HepG2 (cell line): Measurements from ENCODE around the gene ZNF804B. TPM values are rescaled to one million over a fixed set of nuclear protein-coding genes. Genes with fewer than 3 reads are reported as not detected.

Experiments
- ATAC-seq: fragments of 200-7000 bp; cut with Tn5 transposase; 3 replicates; pipeline ENCODE4 v1.9.1; 2020; ENCODE audit warnings: mild to moderate bottlenecking, moderate library complexity
- BruUV-seq: library from RNA; stranded (reverse); fragments of 400-500 nt; replicated peaks from 2 replicates; lab custom pipeline; 2021; lab: Mats Ljungman, UMichigan
- CTCF ChIA-PET: fragments of 300-600 bp; formaldehyde crosslinking; extraction: SDS; loops from one replicate; lab custom pipeline; 2021; ENCODE audit warnings: low total read pairs, inconsistent platforms, low intra/inter-chr PET ratio; lab: Yijun Ruan, JAX
- POLR2A ChIA-PET: fragments of 350-600 bp; sonication (Branson Sonifier 250); formaldehyde crosslinking; loops from one replicate; lab custom pipeline; 2020; ENCODE audit warnings: antibody characterized with exemption, inconsistent platforms; lab: Yijun Ruan, JAX
- DNase-seq: peaks from one replicate; pipeline ENCODE4 v3.0.0-alpha.2; 2015; ENCODE audit warnings: low spot score
- FAIRE-seq: peaks from 3 replicates; lab custom pipeline; 2011; peaks lifted over from hg19 to GRCh38; lab: Jason Lieb, UNC
- H2AFZ ChIP-seq: one replicate; pipeline ENCODE4 v1.6.1; 2011; ENCODE audit warnings: low read length, inconsistent platforms
- H3K27ac ChIP-seq: fragments of 300-600 bp; 3 replicates; pipeline ENCODE4 v1.8.0; 2011; ENCODE audit warnings: mixed run types, mild to moderate bottlenecking, mixed read lengths, low read length, inconsistent platforms; ENCODE audit not compliant: insufficient read depth; ENCODE audit errors: extremely low read length
- H3K27me3 ChIP-seq, 2 experiments: fragments of 200-600 bp in 1 of 2; 2 replicates in 1 of 2; 3 replicates in 1 of 2; pipeline versions ENCODE4 v1.6.0 to v1.8.0; 2011; ENCODE audit warnings: low read length in 2 of 2, mild to moderate bottlenecking in 2 of 2, moderate library complexity in 2 of 2, inconsistent platforms in 1 of 2; ENCODE audit not compliant: insufficient read depth in 2 of 2, control insufficient read depth in 1 of 2
- H3K36me3 ChIP-seq, 2 experiments: fragments of 200-600 bp in 1 of 2; replicated peaks in 1 of 2; 2 replicates in 1 of 2; 3 replicates in 1 of 2; pipeline versions ENCODE4 v1.5.1 to v1.8.0; 2011; ENCODE audit warnings: low read length in 2 of 2, inconsistent platforms in 1 of 2; ENCODE audit not compliant: insufficient read depth in 2 of 2, control insufficient read depth in 1 of 2
- H3K4me1 ChIP-seq: 2 replicates; pipeline ENCODE4 v1.5.1; 2012; ENCODE audit warnings: low read length, inconsistent platforms; ENCODE audit not compliant: insufficient read depth
- H3K4me2 ChIP-seq: 2 replicates; pipeline ENCODE4 v1.6.0; 2011; ENCODE audit warnings: low read depth, low read length, inconsistent platforms
- H3K4me3 ChIP-seq, 3 experiments: fragments of 200-600 bp in 1 of 3; sonication (generic), shearing (Covaris generic) in 1 of 3; replicated peaks in 1 of 3; 2 replicates each; pipeline ENCODE4 v1.5.1; 2011 to 2016; ENCODE audit warnings: low read length in 3 of 3, inconsistent platforms in 2 of 3, low read depth in 2 of 3, mild to moderate bottlenecking in 2 of 3, control low read depth in 1 of 3, mixed read lengths in 1 of 3; ENCODE audit not compliant: insufficient read depth in 1 of 3
- H3K79me2 ChIP-seq: one replicate; pipeline ENCODE4 v1.6.1; 2011; ENCODE audit warnings: low read length, inconsistent platforms; ENCODE audit not compliant: insufficient read depth
- H3K9ac ChIP-seq: 2 replicates; pipeline ENCODE4 v1.6.0; 2011; ENCODE audit warnings: mild to moderate bottlenecking, low read depth, low read length, inconsistent platforms; ENCODE audit not compliant: insufficient read depth
- H3K9me3 ChIP-seq: 2 replicates; pipeline ENCODE4 v1.5.1; 2012; ENCODE audit warnings: mild to moderate bottlenecking, low read length
- H4K20me1 ChIP-seq: 2 replicates; pipeline ENCODE4 v1.6.0; 2011; ENCODE audit warnings: inconsistent platforms, mild to moderate bottlenecking, low read length, moderate library complexity; ENCODE audit not compliant: insufficient read depth
- ATF3 ChIP-seq: sonication (generic); formaldehyde crosslinking; IDR thresholded peaks from 2 replicates; pipeline ENCODE4 v1.4.0; 2020; ENCODE audit warnings: missing genetic modification reagents
- IRF9 ChIP-seq: sonication (generic); formaldehyde crosslinking; IDR thresholded peaks from 2 replicates; pipeline ENCODE4 v1.8.0; 2022; ENCODE audit warnings: missing genetic modification reagents, mild to moderate bottlenecking, borderline replicate concordance
- KDM5B ChIP-seq: sonication (generic); formaldehyde crosslinking; IDR thresholded peaks from 2 replicates; pipeline ENCODE4 v1.4.0; 2020; ENCODE audit warnings: missing genetic modification reagents, mild to moderate bottlenecking, borderline replicate concordance
- MED1 ChIP-seq: sonication (generic); formaldehyde crosslinking; IDR thresholded peaks from 2 replicates; pipeline ENCODE4 v1.4.0; 2020; ENCODE audit warnings: missing genetic modification reagents
- MLX ChIP-seq: IDR thresholded peaks from 2 replicates; pipeline ENCODE4 v1.6.1; 2016
- NFATC3 ChIP-seq: sonication (generic); formaldehyde crosslinking; IDR thresholded peaks from 2 replicates; pipeline ENCODE4 v1.5.1; 2020; ENCODE audit warnings: mild to moderate bottlenecking, missing genetic modification reagents
- SRSF9 ChIP-seq: fragments of 200-400 bp; formaldehyde crosslinking; IDR thresholded peaks from 2 replicates; pipeline ENCODE4 v1.6.1; 2018; ENCODE audit warnings: borderline replicate concordance, mild to moderate bottlenecking, low read depth, low read length; ENCODE audit not compliant: insufficient read depth, poor library complexity, severe bottlenecking
- TEAD2 ChIP-seq: sonication (generic); formaldehyde crosslinking; IDR thresholded peaks from 2 replicates; pipeline ENCODE4 v1.9.0; 2021; ENCODE audit warnings: missing genetic modification reagents
- TERF1 ChIP-seq: sonication (generic); formaldehyde crosslinking; IDR thresholded peaks from 2 replicates; pipeline ENCODE4 v1.8.0; 2022; ENCODE audit warnings: mild to moderate bottlenecking, missing genetic modification reagents, moderate library complexity
- UBTF ChIP-seq: sonication (generic); formaldehyde crosslinking; IDR thresholded peaks from 2 replicates; pipeline ENCODE4 v1.4.0; 2020; ENCODE audit warnings: mild to moderate bottlenecking, missing genetic modification reagents
- ZNF30 ChIP-seq: sonication (generic); formaldehyde crosslinking; IDR thresholded peaks from 2 replicates; pipeline ENCODE4 v1.5.0; 2020; ENCODE audit warnings: mild to moderate bottlenecking, missing genetic modification reagents
- ZNF629 ChIP-seq: sonication (generic); formaldehyde crosslinking; conservative IDR thresholded peaks from 2 replicates; pipeline ENCODE4 v1.5.0; 2020; ENCODE audit warnings: missing genetic modification reagents
- WGBS: methylation state at CpG from one replicate; pipeline ENCODE4 v1.1.6; 2017; ENCODE audit warnings: low lambda C conversion rate; 5-methylcytosine and 5-hydroxymethylcytosine counted together
- in situ Hi-C: cut with HindIII; loops from 2 replicates; pipeline ENCODE4 v1.10.0; 2017; ENCODE audit warnings: low pct_unique_long_range_greater_than_20kb; ENCODE audit not compliant: extremely low pct_ligation_motif_present
- intact Hi-C: fragments of 100-400 bp; cut with micrococcal nuclease; formaldehyde crosslinking; loops from one replicate; pipeline ENCODE4 v1.10.0; 2022; ENCODE audit not compliant: unreplicated experiment
- polyA plus RNA-seq, 8 experiments: library from polyadenylated mRNA; depleted of rRNA in 3 of 8; stranded (reverse) in 7 of 8; unstranded in 1 of 8; fragments of >200 nt; fragmentation: Illumina TruSeq in 4 of 8; extraction: Trizol in 4 of 8; gene quantifications; 2 replicates each; pipeline versions ENCODE4 v1.2.1 to v1.2.3, GENCODE V29; 2011 to 2016; ENCODE audit warnings: low read depth in 4 of 8, missing spikeins in 1 of 8, mixed read lengths in 1 of 8; ENCODE audit not compliant: insufficient read depth in 1 of 8
- total RNA-seq, 5 experiments: library from RNA; depleted of rRNA; stranded (reverse); fragments of >200 nt; fragmentation: Illumina TruSeq; extraction: Trizol; gene quantifications; 2 replicates each; pipeline ENCODE4 v1.2.3, GENCODE V29; 2016; ENCODE audit warnings: low read depth in 1 of 5

Gene ZNF804B
- total and polyA plus RNA-seq, 2 of the 13 experiments (the other 11 are each of a cell fraction or from before 2014, with no cell fraction given): not detected

GRCh38 chr7:89145801-89146200 is 386.3 kb downstream of the ZNF804B start:
- Histone ChIP-seq H4K20me1 (no peaks in the 10 kb centered on the region), H3K4me2 (no peak overlapping the region), H3K79me2 (no peaks in the 10 kb centered on the region), H3K4me1 (no peaks in the 10 kb centered on the region), H3K27me3 (no peaks in the 10 kb centered on the region), H2AFZ (no peak overlapping the region), H3K27ac (no peak overlapping the region), H3K36me3 (no peaks in the 10 kb centered on the region), H3K9me3 (peaks cover 28% of the 10 kb centered on the region), H3K9ac (no peak overlapping the region), H3K4me3 (no peak overlapping the region)
- FAIRE-seq (no peak), ATAC-seq (no peak), DNase-seq (no peak)
- BruUV-seq: no TSS peak
- no peak for TF ChIP-seq TERF1
- no peak for TF ChIP-seq UBTF
- no peak for TF ChIP-seq TEAD2
- no peak for TF ChIP-seq MED1
- POLR2A ChIA-PET: no interaction called here
- in situ Hi-C loops: no loop called here
- CTCF ChIA-PET: no interaction called here
- intact Hi-C loops: no loop called here

GRCh38 chr7:89160107-89160506 is 400.6 kb downstream of the ZNF804B start:
- no peaks in the 10 kb centered on the region for H3K4me1 ChIP-seq
- ChIA-PET POLR2A (no interaction called here), CTCF (no interaction called here)
- no peaks in the 10 kb centered on the region for H3K36me3 ChIP-seq
- in situ Hi-C loops: no loop called here
- intact Hi-C loops: no loop called here
- WGBS: 29% methylated on average over 2 of the region's 2 CpGs
- H3K27ac ChIP-seq: no peak overlapping the region
- no TSS peak for BruUV-seq
- no peak overlapping the region for H2AFZ ChIP-seq
- no peaks in the 10 kb centered on the region for H4K20me1 ChIP-seq
- no peaks in the 10 kb centered on the region for H3K27me3 ChIP-seq
- FAIRE-seq (no peak), ATAC-seq (no peak), DNase-seq (no peak)
- no peak overlapping the region for H3K9ac ChIP-seq
- H3K4me2 ChIP-seq: no peak overlapping the region
- H3K4me3 ChIP-seq: no peak overlapping the region
- H3K9me3 ChIP-seq: no peaks in the 10 kb centered on the region
- H3K79me2 ChIP-seq: no peaks in the 10 kb centered on the region
- no peak for TF ChIP-seq IRF9 (CRISPR knock-in tag)
- TF ChIP-seq SRSF9: no peak
- TF ChIP-seq NFATC3: no peak
- no peak for TF ChIP-seq ZNF30 (CRISPR knock-in tag)
- no peak for TF ChIP-seq KDM5B (CRISPR knock-in tag)
- no peak for TF ChIP-seq ATF3 (CRISPR knock-in tag)
- no peak for TF ChIP-seq MLX (CRISPR knock-in tag)
- TF ChIP-seq ZNF629: no peak
